Neural cell (in vitro differentiated cells): ENCODE measurements around the gene DCHS2.

Experiments
- CTCF ChIP-seq: fragments of 450-650 bp; IDR thresholded peaks from 2 replicates; pipeline ENCODE4 v1.5.1; 2014; ENCODE audit warnings: antibody characterized with exemption, mild to moderate bottlenecking, moderate library complexity; ENCODE audit not compliant: poor library complexity, severe bottlenecking
- EP300 ChIP-seq: fragments of 450-650 bp; conservative IDR thresholded peaks from 2 replicates; pipeline ENCODE4 v1.6.1; 2014; ENCODE audit warnings: antibody characterized with exemption, mild to moderate bottlenecking, moderate library complexity; ENCODE audit not compliant: poor library complexity, severe bottlenecking
- EZH2 ChIP-seq: fragments of 200-600, 300-800 bp; shearing (Covaris generic), sonication (generic); IDR thresholded peaks from 2 replicates; pipeline ENCODE4 v1.6.1; 2014; ENCODE audit warnings: antibody characterized with exemption, low read length, borderline replicate concordance, mild to moderate bottlenecking; ENCODE audit not compliant: insufficient read depth, poor library complexity, severe bottlenecking
- POLR2AphosphoS5 ChIP-seq: IDR thresholded peaks from 2 replicates; pipeline ENCODE4 v1.6.1; 2012
- RAD21 ChIP-seq: fragments of 450-650 bp; conservative IDR thresholded peaks from 2 replicates; pipeline ENCODE4 v1.6.1; 2014; ENCODE audit warnings: antibody characterized with exemption, mild to moderate bottlenecking, moderate library complexity
- REST ChIP-seq: IDR thresholded peaks from 2 replicates; pipeline ENCODE4 v1.6.1; 2012; ENCODE audit warnings: borderline replicate concordance

- no peak for TF ChIP-seq POLR2AphosphoS5
- no peak for TF ChIP-seq EZH2
- TF ChIP-seq EP300 = no peak
- TF ChIP-seq RAD21 = no peak
- TF ChIP-seq CTCF = no peak
- TF ChIP-seq REST = no peak
Observed at GRCh38 chr4:154328030-154328429, 163.6 kb downstream of the DCHS2 start.
